Calu3 (cell line): ENCODE measurements around the gene PIP4K2C. TPM values are rescaled to one million over a fixed set of nuclear protein-coding genes. Genes with fewer than 3 reads are reported as not detected.
A peak's percentile ranks its signal among the peaks of the same experiment; 100 is the strongest.

Source experiments
- BruUV-seq: library from RNA; stranded (reverse); fragments of 400-500 nt; replicated peaks from 2 replicates; lab custom pipeline; 2021; lab: Mats Ljungman, UMichigan
- CTCF ChIA-PET: fragments of 300-600 bp; sonication (Branson Sonifier 250); formaldehyde crosslinking; loops from one replicate; lab custom pipeline; 2022; ENCODE audit warnings: antibody characterized with exemption; lab: Charles Lee
- DNase-seq: peaks from one replicate; pipeline ENCODE4 v3.0.0; 2022
- H3K27ac Mint-ChIP-seq: one replicate; pipeline ENCODE4 v1.8.0; 2022; ENCODE audit warnings: mixed read lengths; ENCODE audit not compliant: unreplicated experiment
- H3K27me3 Mint-ChIP-seq: one replicate; pipeline ENCODE4 v1.8.0; 2022; ENCODE audit warnings: mixed read lengths; ENCODE audit not compliant: unreplicated experiment
- H3K36me3 Mint-ChIP-seq: one replicate; pipeline ENCODE4 v1.8.0; 2022; ENCODE audit warnings: mild to moderate bottlenecking, moderate library complexity, mixed read lengths; ENCODE audit not compliant: insufficient read depth, unreplicated experiment
- H3K4me1 Mint-ChIP-seq: one replicate; pipeline ENCODE4 v1.8.0; 2022; ENCODE audit warnings: mild to moderate bottlenecking, low read depth, mixed read lengths; ENCODE audit not compliant: unreplicated experiment
- H3K4me3 Mint-ChIP-seq: one replicate; pipeline ENCODE4 v1.8.0; 2022; ENCODE audit warnings: mild to moderate bottlenecking, low read depth, moderate library complexity, mixed read lengths; ENCODE audit not compliant: unreplicated experiment
- H3K9me3 Mint-ChIP-seq: one replicate; pipeline ENCODE4 v1.8.0; 2022; ENCODE audit warnings: low read depth, mixed read lengths; ENCODE audit not compliant: unreplicated experiment
- CTCF ChIP-seq: fragments of 200-600 bp; IDR thresholded peaks from one replicate; pipeline ENCODE4 v1.8.0; 2022; ENCODE audit warnings: antibody characterized with exemption; ENCODE audit not compliant: unreplicated experiment
- intact Hi-C: fragments of 100-400 bp; cut with micrococcal nuclease; formaldehyde crosslinking; loops from one replicate; pipeline ENCODE4 v1.10.0; 2022; ENCODE audit not compliant: unreplicated experiment
- total RNA-seq: library from RNA; stranded (reverse); gene quantifications from 2 replicates; pipeline ENCODE4 v1.2.3, GENCODE V29; 2022

The PIP4K2C gene
- total RNA-seq, 1 experiment from 2014 or later: 66.3 TPM

- Mint-ChIP-seq H3K4me3 (peak within 1 kb of the TSS; percentile 98), H3K4me1 (peaks cover 33% of the 10 kb centered on the region), H3K27ac (peak within 1 kb of the TSS; percentile 93), H3K9me3 (no peaks in the 10 kb centered on the region), H3K27me3 (peaks cover 42% of the 10 kb centered on the region), H3K36me3 (peaks cover 30% of the 10 kb centered on the region)
- peak; percentile 97 for DNase-seq
- TF ChIP-seq CTCF: no peak
- intact Hi-C loops: no loop called here
- BruUV-seq: no TSS peak
- CTCF ChIA-PET: interaction anchor here (0.7 to 1.8 kb wide), 5 partner anchors 26 to 86 kb away, joined by 3 to 10 read pairs (median 4); partner anchors contain the start of genes B4GALNT1 and DDIT3
These were observed 44.3 kb upstream of the PIP4K2C start, which contains the start of gene DCTN2 for GRCh38 chr12:57546438-57547287. DCTN2 (minus strand) TSS chr12:57547192; CDS start chr12:57547063, 129 bp downstream.

DNA sequence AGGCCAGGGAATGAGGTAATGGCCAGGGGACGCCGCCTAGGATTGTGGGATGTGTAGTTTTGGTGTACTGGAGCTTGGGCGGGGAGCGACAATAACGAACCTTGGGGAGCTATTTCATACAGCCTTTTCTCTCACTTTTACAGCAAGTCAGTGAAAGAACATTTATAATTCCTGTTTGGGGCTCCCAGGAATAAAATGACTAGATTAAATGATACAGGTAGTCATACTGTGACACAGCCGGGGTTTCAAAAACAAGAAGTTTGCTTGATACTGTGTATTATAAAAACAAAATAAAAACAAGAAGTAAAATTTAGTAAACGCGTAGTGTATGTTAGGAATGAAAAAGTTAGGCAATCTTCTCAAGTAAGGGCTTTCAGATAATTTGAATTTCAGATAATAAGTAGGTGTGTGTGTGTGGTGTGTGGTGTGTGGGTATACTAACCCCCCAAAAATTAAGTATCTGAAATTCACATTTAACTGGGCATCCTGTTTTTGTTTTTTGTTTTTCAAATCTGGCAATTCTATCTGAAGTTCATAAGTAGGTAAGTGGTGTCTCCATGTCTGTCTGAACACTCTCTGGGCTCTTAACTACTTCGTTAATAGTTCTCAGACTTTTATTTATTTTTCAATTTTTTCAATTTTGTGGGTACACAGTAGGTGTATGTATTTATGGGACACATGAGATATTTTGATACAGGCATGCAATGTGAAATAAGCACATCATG lies 43.5 kb upstream of the PIP4K2C start:
- TF ChIP-seq CTCF: no peak
- CTCF ChIA-PET: interaction anchor here (1.2 to 1.8 kb wide), 4 partner anchors 27 to 85 kb away, joined by 3 to 10 read pairs (median 4); partner anchors contain the start of genes B4GALNT1 and DDIT3
- Mint-ChIP-seq H3K36me3 (peaks cover 25% of the 10 kb centered on the region), H3K9me3 (no peaks in the 10 kb centered on the region), H3K4me1 (peaks cover 33% of the 10 kb centered on the region), H3K27me3 (peaks cover 50% of the 10 kb centered on the region), H3K4me3 (peak overlapping the region; percentile 98), H3K27ac (peak overlapping the region; percentile 93)
- BruUV-seq: TSS peak; percentile 73
- no peak for DNase-seq
- intact Hi-C loops: no loop called here

DNA sequence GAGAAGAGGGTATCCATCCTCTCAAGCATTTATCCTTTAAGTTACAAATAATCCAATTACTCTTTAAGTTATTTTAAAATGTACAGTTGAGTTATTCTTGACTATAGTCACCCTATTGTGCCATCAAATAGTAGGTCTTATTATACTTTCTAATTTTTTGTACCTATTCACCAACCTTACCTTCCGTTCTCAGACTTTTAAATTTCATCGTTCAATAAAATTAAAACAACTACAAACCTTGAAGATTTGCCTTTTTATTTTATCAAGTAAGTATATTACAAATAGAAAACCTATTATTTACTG lies 43.0 kb upstream of the PIP4K2C start:
- no peak for DNase-seq
- H3K4me1 Mint-ChIP-seq: peaks cover 33% of the 10 kb centered on the region
- H3K36me3 Mint-ChIP-seq: peaks cover 23% of the 10 kb centered on the region
- no peak for TF ChIP-seq CTCF
- no peak overlapping the region for H3K4me3 Mint-ChIP-seq
- H3K27me3 Mint-ChIP-seq: peaks cover 55% of the 10 kb centered on the region
- intact Hi-C loops: no loop called here
- H3K27ac Mint-ChIP-seq: no peak overlapping the region
- no TSS peak for BruUV-seq
- H3K9me3 Mint-ChIP-seq: no peaks in the 10 kb centered on the region
- CTCF ChIA-PET: no interaction called here

- Mint-ChIP-seq H3K27me3 (peaks cover 60% of the 10 kb centered on the region), H3K4me1 (peaks cover 33% of the 10 kb centered on the region)
These were observed 42.5 kb upstream of the PIP4K2C start for GRCh38 chr12:57548488-57548887.

More at GRCh38 chr12:57548488-57548887, 42.5 kb upstream of the PIP4K2C start:
- no peak overlapping the region for H3K27ac Mint-ChIP-seq
- BruUV-seq: no TSS peak
- DNase-seq: no peak
- peaks cover 23% of the 10 kb centered on the region for H3K36me3 Mint-ChIP-seq
- CTCF ChIA-PET: no interaction called here
- H3K9me3 Mint-ChIP-seq: no peaks in the 10 kb centered on the region
- intact Hi-C loops: no loop called here
- H3K4me3 Mint-ChIP-seq: no peak overlapping the region
- no peak for TF ChIP-seq CTCF
